Stimulated activated CD8-positive, alpha-beta memory T cell treated with anti-CD3 and anti-CD28 coated beads, Interleukin-4, amount 100 ng/mL, for 48 hours (primary cell): ENCODE results near the gene CDC42SE2.
"Not testable (repeated sequence)": the region's sequence is repeated elsewhere in the genome, so short reads cannot be mapped to it uniquely, and the experiment has no call there.

ENCODE experiments used
- DNase-seq: peaks from one replicate; pipeline ENCODE4 v3.0.0-alpha.2; 2020

Gene CDC42SE2

GRCh38 chr5:131252824-131253171 lies 11.1 kb upstream of the CDC42SE2 start:
- peak; percentile 79 for DNase-seq

DNA sequence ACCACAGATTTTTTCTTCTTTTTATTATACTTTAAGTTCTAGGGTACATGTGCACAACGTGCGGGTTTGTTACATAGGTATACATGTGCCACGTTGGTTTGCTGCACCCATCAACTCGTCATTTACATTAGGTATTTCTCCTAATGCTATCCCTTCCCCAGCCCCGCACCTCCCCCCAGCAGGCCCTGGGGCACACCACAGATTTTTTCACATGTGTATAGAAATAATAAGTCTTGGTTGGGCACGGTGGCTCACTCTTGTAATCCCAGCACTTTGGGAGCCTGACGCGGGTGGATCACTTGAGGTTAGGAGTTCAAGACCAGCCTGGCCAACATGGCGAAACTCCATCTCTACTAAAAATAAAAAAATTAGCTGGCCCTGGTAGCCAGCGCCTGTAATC lies 9.8 kb upstream of the CDC42SE2 start:
- not testable (repeated sequence) for DNase-seq

- DNase-seq: no peak
Measured at GRCh38 chr5:131254741-131255140, 9.1 kb upstream of the CDC42SE2 start.

- DNase-seq: no peak
Measured at GRCh38 chr5:131256507-131256823, 7.4 kb upstream of the CDC42SE2 start.

DNA sequence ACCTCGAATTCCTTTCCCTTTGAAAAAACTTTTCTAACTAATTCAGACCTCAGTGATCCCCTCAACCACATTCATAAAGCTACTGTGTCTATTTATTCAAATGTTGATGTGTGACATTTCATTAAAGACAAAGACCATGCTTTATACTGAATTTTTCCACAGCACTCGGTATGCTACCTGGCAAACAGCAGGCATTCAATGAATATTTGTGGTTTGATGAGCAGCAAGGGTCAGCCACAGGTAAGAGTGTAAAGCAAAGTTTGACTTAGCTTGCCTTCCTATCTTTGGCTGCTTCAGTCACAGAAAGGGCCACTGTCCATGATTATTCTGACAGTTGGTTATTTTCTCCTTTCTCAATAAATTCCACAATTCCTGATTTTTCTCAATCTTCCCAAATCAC lies 5.1 kb upstream of the CDC42SE2 start:
- no peak for DNase-seq

GRCh38 chr5:131259326-131259725 lies 4.5 kb upstream of the CDC42SE2 start:
- DNase-seq: no peak

DNA sequence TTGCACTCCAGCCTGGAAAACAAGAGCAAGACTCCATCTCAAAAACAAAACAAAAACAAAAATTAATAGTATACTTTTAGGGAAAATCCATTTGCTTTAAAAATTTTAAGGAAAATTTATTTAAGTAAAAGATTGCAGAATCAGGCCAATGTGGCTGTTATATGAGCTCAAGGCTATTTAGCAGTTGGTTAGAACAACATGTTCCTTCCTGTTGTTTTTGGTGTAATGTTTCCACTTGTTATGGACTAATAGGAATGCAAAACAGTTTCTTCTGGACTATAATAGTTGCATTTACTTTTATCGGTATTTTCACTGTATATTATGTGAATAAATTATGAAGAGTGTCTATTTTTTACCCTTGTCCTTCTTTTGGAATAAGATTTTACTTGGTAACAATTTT lies 3.0 kb upstream of the CDC42SE2 start:
- no peak for DNase-seq

GRCh38 chr5:131261483-131261882 lies 2.4 kb upstream of the CDC42SE2 start:
- DNase-seq: no peak

- DNase-seq: no peak
Measured at GRCh38 chr5:131262953-131263541, 806 bp upstream of the CDC42SE2 start.

GRCh38 chr5:131264451-131265099 lies 722 bp downstream of the CDC42SE2 start:
- DNase-seq: peak; percentile 64

DNA sequence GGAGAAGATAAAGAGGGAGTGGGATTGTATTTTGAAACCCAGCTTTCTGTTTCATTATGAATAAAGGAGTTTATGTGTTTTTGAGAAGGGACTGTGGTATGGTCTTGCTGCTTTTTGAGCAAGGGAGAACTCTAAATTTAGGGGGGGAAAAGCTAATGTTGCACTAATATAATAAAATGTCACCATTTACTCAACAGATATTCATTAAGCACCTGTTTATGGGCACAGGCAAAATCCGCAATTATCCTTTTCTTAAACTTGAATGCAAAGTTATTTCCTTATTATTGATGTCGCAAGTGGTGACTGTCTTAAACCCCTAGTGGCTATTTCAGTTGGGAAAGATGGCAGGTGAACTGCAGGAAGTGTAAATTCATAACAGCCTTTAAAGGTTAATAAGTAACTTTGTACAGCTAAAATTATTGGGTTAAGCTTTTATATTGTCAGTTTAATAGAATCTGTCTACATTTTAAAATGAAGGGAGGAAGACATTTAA lies 1.5 kb downstream of the CDC42SE2 start:
- DNase-seq: no peak

DNA sequence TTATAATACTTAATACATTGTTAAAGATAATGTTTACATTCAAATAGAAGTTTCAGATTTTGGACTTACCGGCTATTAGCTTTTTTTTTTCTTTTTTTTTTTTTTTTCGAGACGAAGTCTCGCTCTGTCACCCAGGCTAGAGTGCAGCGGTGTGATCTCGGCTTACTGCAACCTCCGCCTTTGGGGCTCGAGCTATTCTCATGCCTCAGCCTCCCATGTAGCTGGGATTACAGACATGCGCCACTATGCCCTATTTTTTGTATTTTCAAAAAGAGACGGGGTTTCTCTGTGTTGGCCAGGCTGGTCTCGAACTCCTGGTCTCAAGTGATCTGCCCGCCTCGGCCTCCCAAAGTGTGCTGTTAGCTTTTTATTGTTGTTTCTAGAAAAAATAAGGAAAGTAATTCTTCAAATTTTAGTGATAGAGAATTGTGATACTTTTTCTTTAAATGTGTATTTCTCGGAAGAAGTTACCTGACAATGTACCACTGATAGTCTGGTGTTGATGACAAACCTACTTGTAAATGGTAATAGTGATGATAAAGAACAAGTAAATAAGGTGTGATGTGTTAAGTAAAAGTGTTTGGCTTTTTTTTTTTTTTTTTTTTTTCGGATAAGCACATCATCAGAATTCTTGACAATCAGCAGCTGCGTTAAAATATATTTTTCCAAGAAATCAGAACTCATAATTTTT lies 2.7 kb downstream of the CDC42SE2 start:
- no peak for DNase-seq

- no peak for DNase-seq
Measured at GRCh38 chr5:131268758-131269370, 5.0 kb downstream of the CDC42SE2 start.

DNA sequence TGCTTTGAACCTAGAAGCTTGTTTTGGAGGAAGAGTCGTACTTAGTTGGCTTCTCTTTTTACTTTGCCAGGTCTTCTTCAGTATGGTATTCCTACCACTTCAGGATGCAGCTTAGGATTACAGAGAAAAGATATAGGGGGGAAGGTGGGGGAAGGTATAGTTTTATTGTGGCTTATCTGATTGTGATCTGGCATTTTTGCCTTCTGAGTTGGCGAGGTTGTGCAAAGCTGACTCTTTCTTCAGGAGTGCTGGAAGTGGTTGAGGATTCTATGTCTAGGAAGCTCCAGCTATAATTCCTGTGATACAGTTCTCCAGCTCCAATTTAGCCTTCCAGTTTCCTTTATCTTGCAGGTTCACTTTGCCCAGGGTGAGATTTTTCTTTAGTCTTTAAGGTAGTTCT lies 7.0 kb downstream of the CDC42SE2 start:
- no peak for DNase-seq

- peak; percentile 26 for DNase-seq
Measured at GRCh38 chr5:131271888-131272287, 8.0 kb downstream of the CDC42SE2 start.

GRCh38 chr5:131272307-131272706 lies 8.5 kb downstream of the CDC42SE2 start:
- DNase-seq: no peak

DNA sequence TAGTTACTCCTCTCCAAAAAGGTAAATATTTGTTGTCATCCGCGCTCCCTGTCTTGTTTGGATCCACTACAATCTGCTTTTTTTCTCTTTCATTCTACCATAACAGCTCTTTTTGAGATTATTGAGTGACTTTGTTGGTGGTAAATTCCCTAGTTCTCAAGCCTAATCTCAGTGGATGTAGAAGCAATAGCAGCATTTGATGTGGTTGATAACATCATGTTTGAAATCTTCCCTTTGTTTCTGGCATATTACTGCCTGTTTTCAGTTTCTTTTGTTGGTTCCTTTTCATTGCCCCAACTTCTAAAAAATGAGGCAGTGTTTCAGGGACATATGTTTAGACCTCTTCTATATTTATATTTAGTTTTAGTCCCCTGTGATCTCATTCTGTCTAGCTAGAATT lies 8.9 kb downstream of the CDC42SE2 start:
- DNase-seq: no peak

DNA sequence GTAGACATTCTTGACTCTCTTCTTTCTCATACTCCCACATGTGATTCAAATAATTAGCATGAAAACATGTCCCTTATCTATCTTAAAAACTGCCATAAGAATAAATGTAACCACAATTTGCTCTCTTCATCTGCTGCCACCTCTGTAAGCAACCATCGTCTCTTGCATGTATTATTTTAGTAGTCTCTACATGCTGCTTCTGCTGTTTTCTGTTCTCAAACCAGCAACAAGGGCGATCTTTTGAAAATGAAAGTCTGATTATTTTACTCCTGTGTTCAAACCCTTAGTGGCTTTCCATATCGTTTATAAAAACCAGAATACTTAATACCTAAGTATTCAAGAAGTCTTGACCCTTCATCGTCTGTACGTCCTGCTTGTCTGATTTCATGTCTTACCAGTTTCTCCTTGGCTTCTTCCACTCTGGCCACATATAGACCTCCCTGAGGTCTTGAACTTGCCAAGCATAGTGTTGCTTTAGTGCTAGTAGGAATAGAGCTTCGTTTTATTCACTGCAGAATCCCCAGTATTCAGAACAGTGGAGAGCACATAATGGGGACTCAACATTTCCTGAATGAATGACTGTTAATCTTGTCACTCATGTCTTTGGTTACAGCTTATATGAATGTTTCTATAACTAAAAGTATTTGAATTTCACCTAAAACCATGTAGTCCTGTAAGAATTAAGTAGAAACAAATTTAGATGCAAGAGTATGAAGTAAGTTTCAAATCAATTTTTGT lies 10.6 kb downstream of the CDC42SE2 start:
- no peak for DNase-seq

- no peak for DNase-seq
Measured at GRCh38 chr5:131276072-131276471, 12.2 kb downstream of the CDC42SE2 start.

- DNase-seq: no peak
Measured at GRCh38 chr5:131277447-131277846, 13.6 kb downstream of the CDC42SE2 start.

DNA sequence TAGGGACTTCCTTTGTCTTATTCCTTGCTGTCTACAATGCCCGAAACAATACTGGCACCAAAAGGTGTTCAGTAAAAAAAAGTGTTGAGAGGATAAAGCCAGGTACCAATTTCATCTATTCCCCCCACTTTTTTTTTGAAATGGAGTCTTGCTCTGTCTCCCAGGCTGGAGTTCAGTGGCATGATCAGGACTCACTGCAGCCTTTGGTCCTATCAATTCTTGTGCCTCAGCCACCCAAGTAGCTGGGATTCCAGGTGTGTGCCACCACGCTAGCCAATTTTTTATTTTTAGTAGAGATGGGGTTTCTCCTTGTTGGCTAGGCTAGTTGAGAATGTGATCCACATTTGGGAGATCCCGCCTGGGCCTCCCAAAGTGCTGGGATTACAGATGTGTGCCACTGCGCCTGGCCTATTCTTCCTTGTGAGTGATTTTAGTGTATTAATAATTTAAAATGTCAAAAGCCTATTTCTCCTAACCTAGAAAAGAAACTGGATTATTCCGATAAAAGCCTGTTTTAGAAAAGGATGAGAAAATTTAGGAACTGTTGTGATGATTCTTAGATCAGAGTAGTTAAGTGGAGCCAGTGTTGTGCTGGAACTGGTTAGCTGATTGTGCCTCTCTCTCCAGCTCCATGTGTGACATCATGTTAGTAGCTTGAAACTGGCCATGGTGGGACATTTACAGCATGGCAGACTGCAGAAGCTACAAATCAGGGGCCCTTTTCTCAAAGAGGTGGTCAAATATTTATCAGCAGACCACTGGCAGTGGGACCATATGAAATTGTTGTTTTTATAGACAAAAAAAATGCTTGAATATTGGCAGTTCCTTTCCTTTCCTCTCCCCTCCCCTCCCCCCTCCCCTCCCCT lies 14.3 kb downstream of the CDC42SE2 start:
- DNase-seq: no peak

DNA sequence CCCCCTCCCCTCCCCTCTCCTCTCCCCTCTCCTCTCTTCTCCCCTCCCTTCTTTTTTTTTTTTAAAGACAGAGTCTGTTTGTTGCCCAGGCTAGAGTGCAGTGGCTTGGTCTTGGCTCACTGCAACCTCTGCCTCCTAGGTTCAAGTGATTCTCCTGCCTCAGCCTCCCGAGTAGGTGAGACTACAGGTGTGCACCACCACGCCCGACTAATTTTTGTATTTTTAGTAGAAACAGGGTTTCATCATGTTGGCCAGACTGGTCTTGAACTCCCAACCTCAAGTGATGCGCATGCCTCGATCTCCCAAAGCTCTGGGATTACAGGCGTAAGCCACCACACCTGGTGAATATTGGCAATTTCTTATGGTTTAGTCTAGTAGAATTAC lies 14.9 kb downstream of the CDC42SE2 start:
- DNase-seq: not testable (repeated sequence)
